Chondrocyte (in vitro differentiated cells): ENCODE data around the gene GRIA3. TPM values are rescaled to one million over a fixed set of nuclear protein-coding genes. Genes with fewer than 3 reads are reported as not detected.

ENCODE experiments used
- DNase-seq: peaks from one replicate; pipeline ENCODE4 v3.0.0; 2021; ENCODE audit warnings: mixed read lengths, low spot score
- H3K27ac Mint-ChIP-seq: one replicate; pipeline ENCODE4 v1.8.0; 2021; ENCODE audit warnings: mild to moderate bottlenecking, moderate library complexity, mixed read lengths; ENCODE audit not compliant: unreplicated experiment
- H3K27me3 Mint-ChIP-seq: 2 replicates; pipeline ENCODE4 v1.8.0; 2021; ENCODE audit warnings: low read depth, mixed read lengths
- H3K36me3 Mint-ChIP-seq: 2 replicates; pipeline ENCODE4 v1.8.0; 2021; ENCODE audit warnings: low read depth, mixed read lengths
- H3K4me1 Mint-ChIP-seq: 2 replicates; pipeline ENCODE4 v1.8.0; 2021; ENCODE audit warnings: low read depth, mild to moderate bottlenecking, mixed read lengths
- H3K4me3 Mint-ChIP-seq: one replicate; pipeline ENCODE4 v1.8.0; 2021; ENCODE audit warnings: mild to moderate bottlenecking, moderate library complexity, mixed read lengths; ENCODE audit not compliant: unreplicated experiment
- H3K9me3 Mint-ChIP-seq: 2 replicates; pipeline ENCODE4 v1.8.0; 2021; ENCODE audit warnings: low read depth, mixed read lengths
- total RNA-seq: library from RNA; stranded (reverse); gene quantifications from 3 replicates; pipeline ENCODE4 v1.2.1, GENCODE V29; 2021
- TF ChIP-seq, protein P1 (sequence below): fragments of 200-600 bp; sonication (generic); IDR thresholded peaks from 2 replicates; pipeline ENCODE4 v1.5.0; 2021; ENCODE audit warnings: antibody characterized with exemption, mild to moderate bottlenecking, moderate library complexity

GRIA3 gene
- total RNA-seq, 1 donor from 2014 or later: not detected

- TF ChIP-seq, protein P1, sequence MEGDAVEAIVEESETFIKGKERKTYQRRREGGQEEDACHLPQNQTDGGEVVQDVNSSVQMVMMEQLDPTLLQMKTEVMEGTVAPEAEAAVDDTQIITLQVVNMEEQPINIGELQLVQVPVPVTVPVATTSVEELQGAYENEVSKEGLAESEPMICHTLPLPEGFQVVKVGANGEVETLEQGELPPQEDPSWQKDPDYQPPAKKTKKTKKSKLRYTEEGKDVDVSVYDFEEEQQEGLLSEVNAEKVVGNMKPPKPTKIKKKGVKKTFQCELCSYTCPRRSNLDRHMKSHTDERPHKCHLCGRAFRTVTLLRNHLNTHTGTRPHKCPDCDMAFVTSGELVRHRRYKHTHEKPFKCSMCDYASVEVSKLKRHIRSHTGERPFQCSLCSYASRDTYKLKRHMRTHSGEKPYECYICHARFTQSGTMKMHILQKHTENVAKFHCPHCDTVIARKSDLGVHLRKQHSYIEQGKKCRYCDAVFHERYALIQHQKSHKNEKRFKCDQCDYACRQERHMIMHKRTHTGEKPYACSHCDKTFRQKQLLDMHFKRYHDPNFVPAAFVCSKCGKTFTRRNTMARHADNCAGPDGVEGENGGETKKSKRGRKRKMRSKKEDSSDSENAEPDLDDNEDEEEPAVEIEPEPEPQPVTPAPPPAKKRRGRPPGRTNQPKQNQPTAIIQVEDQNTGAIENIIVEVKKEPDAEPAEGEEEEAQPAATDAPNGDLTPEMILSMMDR: no peak
- H3K27ac Mint-ChIP-seq: no peak overlapping the region
- DNase-seq: no peak
- no peak overlapping the region for H3K4me3 Mint-ChIP-seq
- H3K9me3 Mint-ChIP-seq: peaks cover 6% of the 10 kb centered on the region
- H3K4me1 Mint-ChIP-seq: no peaks in the 10 kb centered on the region
- H3K27me3 Mint-ChIP-seq: no peaks in the 10 kb centered on the region
- no peaks in the 10 kb centered on the region for H3K36me3 Mint-ChIP-seq
Measured at GRCh38 chrX:123217077-123217476, 33.0 kb downstream of the GRIA3 start.

DNA sequence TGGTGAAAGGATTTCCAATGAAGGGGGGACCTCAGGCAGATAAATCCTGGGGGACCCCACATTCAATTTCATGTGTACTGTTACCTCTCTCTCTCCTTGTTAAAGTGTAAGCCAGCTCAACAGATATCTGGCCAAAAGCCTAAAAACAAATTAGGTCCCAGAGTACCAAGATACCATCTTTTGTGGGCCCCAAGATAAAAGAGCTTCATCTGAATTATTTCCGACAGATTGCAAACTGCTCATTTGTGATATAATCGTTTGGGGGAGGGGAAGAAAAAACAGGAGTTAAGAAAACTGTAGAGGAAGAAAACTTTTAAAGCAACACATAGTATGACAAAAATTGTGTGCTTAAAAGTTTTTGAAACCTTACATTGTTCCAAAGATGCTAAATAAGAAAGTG is 33.6 kb downstream of the GRIA3 start:
- Mint-ChIP-seq H3K4me1 (no peaks in the 10 kb centered on the region), H3K27ac (no peak overlapping the region), H3K9me3 (peaks cover 7% of the 10 kb centered on the region), H3K36me3 (no peaks in the 10 kb centered on the region), H3K4me3 (no peak overlapping the region), H3K27me3 (no peaks in the 10 kb centered on the region)
- TF ChIP-seq, protein P1: no peak
- DNase-seq: no peak

DNA sequence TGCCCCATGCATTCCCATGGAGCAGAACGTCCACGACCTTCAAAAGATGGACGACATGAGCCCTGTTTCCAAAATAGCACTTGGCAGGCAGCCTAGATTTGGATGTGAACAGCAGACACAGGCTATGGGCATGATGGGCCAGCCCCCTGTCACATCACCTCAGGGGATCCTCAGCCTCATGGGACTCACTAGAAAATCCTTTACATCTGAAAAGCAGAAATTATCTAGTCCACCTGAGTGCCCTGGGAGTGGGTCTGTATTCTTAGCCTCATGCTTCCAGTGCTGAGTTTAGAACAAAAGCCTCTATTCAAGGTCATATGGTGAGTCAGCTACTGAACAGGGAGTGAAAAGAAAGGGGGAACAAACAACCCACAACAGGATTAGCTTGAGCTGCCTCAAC is 35.8 kb downstream of the GRIA3 start:
- TF ChIP-seq, protein P1: no peak
- DNase-seq: no peak
- Mint-ChIP-seq H3K36me3 (no peaks in the 10 kb centered on the region), H3K4me3 (no peak overlapping the region), H3K4me1 (no peaks in the 10 kb centered on the region), H3K27ac (no peak overlapping the region), H3K9me3 (peaks cover 7% of the 10 kb centered on the region), H3K27me3 (no peaks in the 10 kb centered on the region)

- peaks cover 4% of the 10 kb centered on the region for H3K9me3 Mint-ChIP-seq
- H3K27me3 Mint-ChIP-seq: no peaks in the 10 kb centered on the region
- no peak overlapping the region for H3K4me3 Mint-ChIP-seq
- no peaks in the 10 kb centered on the region for H3K36me3 Mint-ChIP-seq
- no peaks in the 10 kb centered on the region for H3K4me1 Mint-ChIP-seq
- DNase-seq: no peak
- TF ChIP-seq, protein P1: no peak
- no peak overlapping the region for H3K27ac Mint-ChIP-seq
Measured at GRCh38 chrX:123222920-123223319, 38.8 kb downstream of the GRIA3 start.

DNA sequence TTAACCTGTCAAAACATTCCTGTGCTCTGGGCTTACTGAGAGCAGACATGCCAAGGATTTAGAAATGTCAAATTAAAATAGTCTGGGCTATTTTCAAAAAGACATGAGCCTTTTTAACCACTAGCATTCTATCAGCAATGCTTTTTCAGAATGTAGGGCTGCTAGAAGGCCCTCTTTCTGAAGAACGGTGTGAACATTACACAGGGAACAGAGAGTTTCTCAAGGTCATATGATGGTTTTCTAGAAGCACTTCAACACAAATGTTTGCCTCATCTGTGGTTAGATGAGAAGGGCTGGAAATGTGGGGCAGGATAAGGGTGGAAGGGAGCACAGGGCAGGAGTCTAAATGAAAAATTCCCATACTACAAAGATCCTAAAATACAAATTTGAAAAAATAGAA is 39.3 kb downstream of the GRIA3 start:
- no peaks in the 10 kb centered on the region for H3K36me3 Mint-ChIP-seq

More for the DNA sequence above, 39.3 kb downstream of the GRIA3 start:
- DNase-seq: no peak
- TF ChIP-seq, protein P1: no peak
- H3K27ac Mint-ChIP-seq: no peak overlapping the region
- H3K9me3 Mint-ChIP-seq: peaks cover 4% of the 10 kb centered on the region
- H3K4me3 Mint-ChIP-seq: no peak overlapping the region
- no peaks in the 10 kb centered on the region for H3K27me3 Mint-ChIP-seq
- H3K4me1 Mint-ChIP-seq: no peaks in the 10 kb centered on the region
